Hepatocyte (in vitro differentiated cells): ENCODE data around the gene CCDC182. TPM values are rescaled to one million over a fixed set of nuclear protein-coding genes. Genes with fewer than 3 reads are reported as not detected.

Experiments
- DNase-seq: peaks from one replicate; pipeline ENCODE4 v3.0.0-alpha.2; 2016; ENCODE audit warnings: low spot score
- H2AFZ ChIP-seq: fragments of 200-600 bp; sonication (generic); 2 replicates; pipeline ENCODE4 v1.6.0; 2016; ENCODE audit warnings: antibody characterized with exemption, mild to moderate bottlenecking
- H3K27ac ChIP-seq: fragments of 200-600 bp; sonication (generic); 2 replicates; pipeline ENCODE4 v1.5.1; 2016; ENCODE audit warnings: mild to moderate bottlenecking
- H3K27me3 ChIP-seq: fragments of 200-600 bp; sonication (generic); 2 replicates; pipeline ENCODE4 v1.6.1; 2016
- H3K36me3 ChIP-seq: fragments of 200-600 bp; sonication (generic); replicated peaks from 2 replicates; pipeline ENCODE4 v1.5.1; 2016; ENCODE audit warnings: low read depth; ENCODE audit not compliant: insufficient read depth
- H3K4me1 ChIP-seq: fragments of 200-600 bp; sonication (generic); 2 replicates; pipeline ENCODE4 v1.5.1; 2016; ENCODE audit warnings: mild to moderate bottlenecking, moderate library complexity; ENCODE audit not compliant: insufficient read depth
- H3K4me2 ChIP-seq: fragments of 200-600 bp; sonication (generic); 2 replicates; pipeline ENCODE4 v1.6.0; 2016
- H3K4me3 ChIP-seq: fragments of 200-600 bp; sonication (generic); 2 replicates; pipeline ENCODE4 v1.5.1; 2016; ENCODE audit warnings: mild to moderate bottlenecking
- H3K79me2 ChIP-seq: fragments of 200-600 bp; sonication (generic); 2 replicates; pipeline ENCODE4 v1.6.0; 2017; ENCODE audit warnings: mild to moderate bottlenecking
- H3K9me2 ChIP-seq: fragments of 200-600 bp; sonication (generic); replicated peaks from 2 replicates; pipeline ENCODE4 v1.6.0; 2017; ENCODE audit warnings: mild to moderate bottlenecking; ENCODE audit not compliant: insufficient read depth
- H3K9me3 ChIP-seq: fragments of 200-600 bp; sonication (generic); 2 replicates; pipeline ENCODE4 v1.5.1; 2016; ENCODE audit warnings: low read depth, mild to moderate bottlenecking
- H4K20me1 ChIP-seq: fragments of 200-600 bp; sonication (generic); 2 replicates; pipeline ENCODE4 v1.6.0; 2016; ENCODE audit warnings: mild to moderate bottlenecking; ENCODE audit not compliant: insufficient read depth, poor library complexity, severe bottlenecking
- CTCF ChIP-seq: fragments of 200-600 bp; sonication (generic); IDR thresholded peaks from 2 replicates; pipeline ENCODE4 v1.5.1; 2016; ENCODE audit warnings: antibody characterized with exemption, mild to moderate bottlenecking; ENCODE audit not compliant: poor library complexity
- EZH2 ChIP-seq: fragments of 200-600 bp; sonication (generic); IDR thresholded peaks from 2 replicates; pipeline ENCODE4 v1.6.1; 2016; ENCODE audit warnings: antibody characterized with exemption, mild to moderate bottlenecking, borderline replicate concordance
- EZH2phosphoT487 ChIP-seq: fragments of 200-600 bp; sonication (generic); IDR thresholded peaks from one replicate; pipeline ENCODE4 v1.6.1; 2018; ENCODE audit warnings: antibody characterized with exemption, mild to moderate bottlenecking, low read depth, moderate library complexity; ENCODE audit not compliant: unreplicated experiment, severe bottlenecking
- WGBS: methylation state at CpG from one replicate; pipeline ENCODE4 v1.1.6; 2016; ENCODE audit warnings: low lambda C conversion rate; ENCODE audit errors: missing lambda C conversion rate; 5-methylcytosine and 5-hydroxymethylcytosine counted together
- polyA plus RNA-seq: library from polyadenylated mRNA; unstranded; fragments of >200 nt; fragmentation: Nextera tagmentation; extraction: Ambion mirVana; gene quantifications from 2 replicates; pipeline ENCODE4 v1.2.1, GENCODE V29; 2016
- total RNA-seq: library from RNA; depleted of rRNA; stranded (reverse); fragments of >200 nt; gene quantifications from 2 replicates; pipeline ENCODE4 v1.2.3, GENCODE V29; 2014

CCDC182 gene
- total and polyA plus RNA-seq, 2 experiments from 2014 or later = not detected

- H3K79me2 ChIP-seq = no peaks in the 10 kb centered on the region
- H3K4me3 ChIP-seq = no peak overlapping the region
- H4K20me1 ChIP-seq = no peaks in the 10 kb centered on the region
- peaks cover 4% of the 10 kb centered on the region for H3K27me3 ChIP-seq
- H3K9me2 ChIP-seq = no peaks in the 10 kb centered on the region
- 85% methylated on average over 6 of the region's 6 CpGs for WGBS
- TF ChIP-seq EZH2 (no peak), EZH2phosphoT487 (no peak), CTCF (no peak)
- no peaks in the 10 kb centered on the region for H3K9me3 ChIP-seq
- no peak overlapping the region for H3K27ac ChIP-seq
- no peak overlapping the region for H2AFZ ChIP-seq
- no peak overlapping the region for H3K4me2 ChIP-seq
- no peak for DNase-seq
- no peaks in the 10 kb centered on the region for H3K36me3 ChIP-seq
- H3K4me1 ChIP-seq = no peaks in the 10 kb centered on the region
These were observed 33.2 kb upstream of the CCDC182 start for GRCh38 chr17:57778306-57778705.

DNA sequence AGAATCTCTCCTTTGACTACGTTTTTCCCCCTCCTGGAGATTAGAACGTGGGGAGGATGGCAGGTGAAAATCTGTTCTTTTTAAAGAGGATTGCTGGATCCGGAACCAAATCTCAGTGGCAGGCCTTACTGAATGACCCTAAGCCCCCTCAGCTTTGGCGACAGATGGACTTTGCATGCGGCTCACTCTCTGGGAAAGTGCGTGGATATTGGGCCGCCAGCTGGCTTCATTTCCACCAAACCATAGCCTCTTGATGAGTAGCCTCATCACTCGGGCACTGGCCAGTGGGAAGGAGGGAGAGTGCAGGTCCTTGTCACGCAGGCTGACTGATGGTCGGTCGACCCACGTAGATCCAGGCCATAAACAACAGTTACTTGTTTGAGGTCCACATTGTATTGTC lies 31.3 kb upstream of the CCDC182 start:
- Histone ChIP-seq H3K4me3 (no peak overlapping the region), H3K79me2 (no peaks in the 10 kb centered on the region), H3K9me2 (no peaks in the 10 kb centered on the region), H3K36me3 (no peaks in the 10 kb centered on the region), H3K9me3 (no peaks in the 10 kb centered on the region), H3K27ac (no peak overlapping the region), H3K4me1 (no peaks in the 10 kb centered on the region), H2AFZ (no peak overlapping the region), H4K20me1 (no peaks in the 10 kb centered on the region), H3K4me2 (no peak overlapping the region), H3K27me3 (peaks cover 4% of the 10 kb centered on the region)
- no peak for TF ChIP-seq EZH2
- no peak for TF ChIP-seq CTCF
- DNase-seq = no peak
- WGBS = 95% methylated on average over 12 of the region's 12 CpGs

- no peak overlapping the region for H3K27ac ChIP-seq
- TF ChIP-seq EZH2 (no peak), EZH2phosphoT487 (no peak), CTCF (no peak)
- no peaks in the 10 kb centered on the region for H3K36me3 ChIP-seq
These were observed 29.8 kb upstream of the CCDC182 start for GRCh38 chr17:57774872-57775271.

DNA sequence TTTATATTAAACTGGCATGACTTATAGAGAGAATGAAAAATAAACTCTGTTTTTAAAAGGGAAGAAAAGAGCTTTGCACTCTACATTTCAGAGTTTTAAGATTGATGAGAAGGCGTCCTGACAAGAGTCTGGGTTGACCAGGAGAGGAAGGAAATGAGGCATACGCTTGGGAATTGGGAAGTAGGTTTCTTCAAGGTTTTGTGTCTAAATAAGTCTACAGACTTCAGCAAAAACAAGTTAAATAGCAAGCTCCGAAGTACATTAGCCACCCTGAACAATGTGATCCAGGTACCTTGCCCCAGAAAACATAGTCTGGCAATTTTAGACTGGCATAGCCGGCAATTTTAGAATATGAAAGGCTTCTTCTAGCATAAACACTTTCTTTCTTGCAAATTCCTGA lies 28.5 kb upstream of the CCDC182 start:
- DNase-seq = no peak

More at GRCh38 chr17:57774872-57775271, 29.8 kb upstream of the CCDC182 start:
- Histone ChIP-seq H3K9me2 (no peaks in the 10 kb centered on the region), H3K4me3 (no peak overlapping the region), H3K4me1 (no peaks in the 10 kb centered on the region), H3K4me2 (no peak overlapping the region), H3K27me3 (peaks cover 4% of the 10 kb centered on the region), H3K79me2 (no peaks in the 10 kb centered on the region), H3K9me3 (no peaks in the 10 kb centered on the region), H4K20me1 (no peaks in the 10 kb centered on the region), H2AFZ (no peak overlapping the region)
- WGBS = 93% methylated on average over 4 of the region's 4 CpGs
- DNase-seq = no peak

More for the DNA sequence above, 28.5 kb upstream of the CCDC182 start:
- WGBS = 89% methylated on average over 4 of the region's 4 CpGs
- no peak overlapping the region for H3K4me2 ChIP-seq
- no peak overlapping the region for H3K27ac ChIP-seq
- H3K27me3 ChIP-seq = peaks cover 4% of the 10 kb centered on the region
- no peaks in the 10 kb centered on the region for H3K9me3 ChIP-seq
- TF ChIP-seq CTCF (no peak), EZH2 (no peak), EZH2phosphoT487 (no peak)
- H2AFZ ChIP-seq = no peak overlapping the region
- no peaks in the 10 kb centered on the region for H3K79me2 ChIP-seq
- H4K20me1 ChIP-seq = no peaks in the 10 kb centered on the region
- H3K9me2 ChIP-seq = no peaks in the 10 kb centered on the region
- no peaks in the 10 kb centered on the region for H3K4me1 ChIP-seq
- H3K36me3 ChIP-seq = no peaks in the 10 kb centered on the region
- H3K4me3 ChIP-seq = no peak overlapping the region
